Measurements from ENCODE around the gene TPRKB. TPM values are rescaled to one million over a fixed set of nuclear protein-coding genes. Genes with fewer than 3 reads are reported as not detected.
A peak's percentile ranks its signal among the peaks of the same experiment; 100 is the strongest.
"Not testable (repeated sequence)": the region's sequence is repeated elsewhere in the genome, so short reads cannot be mapped to it uniquely, and the experiment has no call there.

The TPRKB gene
- total RNA-seq (2014; rRNA removed; shearing (Covaris generic)), result 94.5 and 97.8 TPM in 2 replicates
- 116 and 132 TPM in 2 replicates for polyA plus RNA-seq (2015; cell fraction: cytosol; rRNA removed)
- 52.3 and 59.8 TPM in 2 replicates for polyA plus RNA-seq (2015; cell fraction: nucleus; rRNA removed)

DNA sequence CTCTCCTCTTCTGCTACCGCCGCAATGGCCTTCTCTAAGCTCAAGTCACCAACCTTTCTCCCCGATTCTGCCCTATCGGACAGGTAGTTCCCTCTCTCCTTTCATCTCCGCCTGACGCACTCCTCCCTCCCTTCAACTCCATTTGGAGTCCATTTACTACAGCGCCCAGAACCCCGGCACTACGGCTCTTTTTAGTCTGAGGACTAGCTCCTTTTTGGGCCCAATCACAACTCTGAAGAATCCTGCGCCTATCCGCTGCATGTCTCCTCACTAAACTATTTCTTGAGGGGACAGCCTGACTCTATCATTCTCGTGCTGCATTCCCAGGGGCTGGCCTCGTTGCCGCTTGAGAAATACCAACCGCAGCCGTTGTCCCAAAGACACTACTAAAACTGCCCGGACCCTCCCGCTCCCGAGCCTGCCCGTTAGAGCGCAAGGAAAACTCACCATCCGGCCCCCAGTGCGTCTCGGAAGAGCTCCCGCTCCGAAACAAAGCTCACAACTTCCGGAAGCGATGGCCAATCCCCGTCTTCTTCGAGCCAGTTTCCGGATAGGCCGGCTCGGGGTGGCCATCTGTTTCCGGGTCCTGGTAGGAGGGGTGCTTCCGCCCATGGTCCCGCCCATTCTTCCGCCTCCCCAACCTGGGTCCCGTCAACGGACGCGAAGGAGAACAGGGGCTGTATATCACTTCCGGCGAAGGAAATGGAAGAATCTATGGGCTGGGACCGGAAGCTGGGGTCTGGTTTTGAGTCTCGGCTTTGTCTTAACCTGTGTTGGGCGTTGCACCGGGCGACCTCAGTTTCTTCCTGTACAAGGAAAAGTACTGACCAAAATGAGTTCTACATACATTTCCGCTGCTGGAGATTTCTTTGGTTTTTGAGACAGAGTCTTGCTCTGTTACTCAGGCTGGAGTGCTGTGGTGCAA lies at the start of gene TPRKB:
TSS of gene TPRKB (minus strand) at position 491 of the 925 bp plus-strand sequence. CDS start 2,776 bp downstream, outside the sequence.
- peak; percentile 98 for DNase-seq (ENCODE audit: low read depth)

DNA sequence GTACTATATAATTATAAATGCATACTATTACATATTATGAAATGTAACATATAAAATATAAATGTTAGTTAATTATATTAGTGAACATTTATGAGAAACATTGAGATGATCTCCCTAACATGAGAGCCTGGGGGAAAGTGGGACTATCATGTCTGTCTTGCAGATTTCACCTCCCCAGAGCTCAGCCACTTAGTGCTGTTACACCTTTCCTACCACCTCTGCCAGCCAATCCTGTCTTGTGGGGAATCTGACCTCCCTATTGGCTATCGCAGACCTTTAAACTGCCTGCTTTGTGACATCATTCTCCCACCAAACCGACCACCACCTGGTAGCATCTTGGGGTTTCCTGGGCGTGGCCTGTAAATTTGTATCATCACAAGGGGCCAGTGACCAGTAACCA lies 46.7 kb upstream of the TPRKB start, which contains the start of gene C2orf78:
TSS of gene C2orf78 (plus strand) at position 301 of the 400 bp plus-strand sequence. CDS start 127 bp downstream, outside the sequence.
- not testable (repeated sequence) for DNase-seq (ENCODE audit: low read depth)

DNA sequence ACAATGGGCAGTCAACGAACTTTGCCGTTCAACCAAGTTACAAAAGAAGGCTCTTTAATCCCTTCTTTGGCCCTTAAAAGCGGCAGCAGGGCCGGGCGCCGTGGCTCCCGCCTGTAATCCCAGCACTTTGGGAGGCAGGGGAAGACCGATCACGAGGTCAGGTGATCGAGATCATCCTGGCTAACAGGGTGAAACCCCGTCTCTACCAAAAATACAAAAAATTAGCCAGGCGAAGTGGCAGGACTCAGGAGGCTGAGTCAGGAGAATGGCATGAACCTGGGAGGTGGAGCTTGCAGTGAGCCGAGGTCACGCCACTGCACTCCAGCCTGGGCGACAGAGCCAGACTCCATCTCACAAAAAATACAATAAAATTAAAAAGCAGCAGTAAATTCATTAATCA lies 46.3 kb upstream of the TPRKB start:
- DNase-seq (ENCODE audit: low read depth), result peak; percentile 75

DNA sequence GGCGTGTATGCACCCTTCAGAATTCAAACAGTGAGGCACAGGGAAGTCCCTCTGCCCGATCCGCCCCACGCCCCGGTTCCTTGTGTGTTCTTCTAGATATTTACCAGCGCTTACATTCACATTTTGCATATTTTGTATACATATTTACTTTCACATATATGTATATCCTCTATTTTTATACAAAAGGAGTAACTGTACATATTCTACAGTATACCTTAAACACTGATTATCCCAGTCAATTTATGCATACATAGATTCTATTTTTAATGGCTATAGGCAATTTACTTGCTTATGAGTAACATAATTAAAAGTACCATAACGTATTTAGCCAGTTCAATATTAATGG lies 43.1 kb upstream of the TPRKB start:
- DNase-seq (ENCODE audit: low read depth), result no peak

DNA sequence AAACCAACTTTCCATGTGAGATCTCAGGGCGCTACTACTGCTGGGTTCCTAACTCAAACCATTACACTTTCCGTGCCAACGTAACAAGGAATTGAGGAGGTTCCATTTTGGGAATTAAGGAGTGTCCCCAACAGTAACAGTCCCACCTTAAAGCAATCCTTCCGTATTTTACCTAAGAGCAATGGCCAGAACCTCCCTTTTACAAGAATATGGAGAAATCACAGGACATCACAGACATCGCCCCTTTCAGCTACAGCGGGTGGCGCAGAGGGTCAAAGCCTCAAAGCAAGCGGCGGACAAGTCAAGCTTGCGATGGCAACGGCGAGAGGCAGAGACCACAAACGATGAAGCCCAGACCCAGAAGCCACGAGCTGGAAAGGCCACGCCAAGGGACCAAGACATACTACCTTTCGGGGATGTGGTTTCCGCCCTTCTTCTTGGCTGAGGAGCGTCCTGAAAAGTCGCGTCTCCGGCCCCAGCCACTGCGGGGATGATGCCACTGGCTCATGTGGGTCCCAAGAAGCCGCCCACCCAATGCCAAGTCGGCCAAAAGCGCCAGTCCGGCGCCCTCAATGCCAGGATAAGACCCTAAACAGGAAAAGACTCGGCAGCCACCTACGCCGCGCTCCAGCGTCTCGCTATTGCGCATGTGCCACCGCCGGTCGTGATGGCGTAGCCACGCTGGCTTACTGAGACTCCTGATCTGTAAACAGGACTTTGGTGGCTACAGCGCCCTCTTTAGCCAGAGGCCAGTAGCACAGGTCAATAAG lies 42.5 kb upstream of the TPRKB start, which contains the start of gene DUSP11:
TSS of gene DUSP11 (minus strand) at position 637 of the 770 bp plus-strand sequence. CDS start at position 508, 129 bp downstream.
- DNase-seq (ENCODE audit: low read depth), result peak; percentile 92

DNA sequence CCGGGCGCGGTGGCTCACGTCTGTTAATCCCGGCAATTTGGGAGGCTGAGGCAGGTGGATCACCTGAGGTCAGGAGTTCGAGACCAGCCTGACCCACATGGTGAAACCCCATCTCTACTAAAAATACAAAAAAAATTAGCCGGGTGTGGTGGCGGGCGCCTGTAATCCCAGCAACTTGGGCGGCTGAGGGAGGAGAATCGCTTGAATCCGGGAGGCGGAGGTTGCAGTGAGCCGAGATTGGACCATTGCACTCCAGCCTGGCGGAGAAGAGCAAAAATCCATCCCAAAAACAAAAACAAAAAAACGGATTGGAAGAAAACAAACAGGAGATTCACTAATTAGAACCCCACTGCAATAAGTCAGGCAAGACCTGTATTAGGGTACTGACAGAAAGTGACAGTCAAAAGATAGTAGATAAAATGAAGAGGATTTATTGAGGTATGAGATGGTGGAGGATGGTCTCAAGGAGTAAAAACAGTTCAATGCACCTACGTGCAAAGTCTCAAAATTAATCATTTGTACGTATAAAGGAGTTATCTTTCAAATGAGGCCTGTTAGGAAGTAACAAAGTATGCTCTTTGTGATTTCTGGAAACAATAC lies 41.8 kb upstream of the TPRKB start:
- DNase-seq (ENCODE audit: low read depth), result not testable (repeated sequence)

DNA sequence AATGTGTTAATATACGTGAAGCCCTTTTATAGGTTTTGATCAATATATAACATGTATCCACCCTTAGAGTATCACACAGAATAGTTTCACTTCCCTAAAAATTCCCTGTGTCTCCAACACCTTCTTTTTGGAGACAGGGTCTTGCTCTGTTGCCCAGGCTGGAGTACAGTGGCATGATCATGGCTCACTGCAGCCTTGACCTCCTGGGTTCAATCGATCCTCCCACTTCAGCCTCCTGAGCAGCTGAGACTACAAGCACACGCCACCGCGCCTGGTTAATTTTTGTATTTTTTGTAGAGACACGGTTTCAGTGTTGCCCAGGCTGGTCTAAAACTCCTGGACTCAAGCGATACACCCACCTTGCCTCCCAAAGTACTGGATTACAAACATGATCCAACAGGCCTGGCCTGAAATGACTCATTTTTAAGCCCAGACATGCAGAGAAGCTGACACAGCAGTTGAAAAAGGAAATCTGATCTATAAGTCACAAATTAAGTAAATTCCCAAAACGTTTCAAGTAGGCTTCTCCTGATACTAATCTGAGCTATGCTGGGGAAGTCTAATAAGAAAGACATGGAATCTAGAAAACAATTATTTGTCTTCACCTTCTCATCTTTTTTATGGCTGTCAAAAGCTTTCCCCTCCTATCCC lies 39.8 kb upstream of the TPRKB start:
- DNase-seq (ENCODE audit: low read depth), result peak; percentile 40

DNA sequence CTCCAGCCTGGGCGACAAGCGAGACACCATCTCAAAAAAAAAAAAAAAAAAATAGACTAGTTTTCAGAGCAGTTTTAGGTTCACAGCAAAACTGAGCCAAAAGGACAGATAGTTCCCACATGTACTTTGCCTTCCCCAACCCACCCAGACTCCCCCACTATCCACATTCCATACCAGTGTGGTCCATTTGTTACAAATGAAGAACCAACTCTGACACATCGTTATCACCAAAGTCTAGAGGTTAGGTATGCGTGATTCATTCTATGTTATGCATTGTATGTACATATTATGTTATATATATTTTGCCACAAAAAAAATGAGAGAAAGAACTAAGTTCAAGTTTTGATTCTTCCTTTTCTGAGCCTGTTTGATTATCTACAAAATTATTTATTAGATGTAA lies 39.2 kb upstream of the TPRKB start:
- DNase-seq (ENCODE audit: low read depth), result no peak

DNA sequence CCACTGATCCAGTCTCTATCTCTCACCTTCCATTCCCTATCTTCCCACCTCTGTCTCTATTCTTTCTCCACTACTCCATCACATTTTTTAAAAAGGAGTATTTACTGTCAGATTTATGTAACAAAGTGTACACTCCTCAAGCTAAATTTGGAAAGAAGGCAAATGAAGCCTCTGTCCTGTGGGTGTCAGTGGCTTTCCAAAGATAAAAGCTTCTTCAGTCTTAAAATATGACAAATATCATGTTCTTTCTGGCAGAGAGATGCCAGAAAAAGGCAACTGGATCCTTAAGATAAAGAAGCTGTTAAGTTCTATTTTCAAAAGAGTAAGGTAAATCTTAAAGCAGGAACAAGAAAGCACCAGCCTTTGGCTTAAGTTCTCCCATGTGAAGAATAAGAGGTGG lies 35.7 kb upstream of the TPRKB start:
- DNase-seq (ENCODE audit: low read depth), result no peak

DNA sequence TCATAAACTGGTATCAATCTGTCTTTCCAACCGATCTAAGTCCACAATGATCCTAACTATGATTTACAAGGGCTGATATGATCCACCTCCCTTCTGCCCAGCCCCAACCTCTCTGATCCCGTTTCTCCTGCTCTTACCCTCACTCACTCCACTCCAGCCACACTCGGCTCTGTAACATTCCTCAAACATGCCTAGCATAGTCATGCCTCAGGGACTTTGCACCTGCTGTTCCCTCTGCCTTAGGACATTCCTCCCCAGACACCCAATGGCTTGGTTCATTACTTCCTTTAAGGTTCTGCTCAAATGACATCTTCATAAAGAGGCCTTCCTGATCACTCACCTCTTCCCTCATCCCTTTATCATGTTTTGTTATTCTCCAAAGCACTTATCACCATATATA lies 33.6 kb upstream of the TPRKB start:
- DNase-seq (ENCODE audit: low read depth), result no peak

DNA sequence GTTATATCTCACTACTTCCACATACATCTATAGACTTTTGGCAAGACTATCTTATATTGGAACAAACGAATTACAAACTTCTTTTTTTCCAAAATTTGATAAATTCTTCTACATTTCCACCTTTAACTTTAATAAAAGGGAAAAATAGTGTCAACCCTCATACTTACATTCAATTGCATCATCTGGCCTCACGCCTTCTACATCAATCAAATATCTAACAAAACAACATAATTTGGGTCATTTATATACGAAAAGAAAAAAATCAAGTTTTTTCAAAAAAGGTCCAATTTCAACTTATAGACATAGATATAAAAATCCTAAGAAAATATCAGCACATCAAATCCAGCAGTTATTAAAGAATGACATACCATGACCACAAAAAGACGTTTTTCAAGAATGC lies 29.8 kb upstream of the TPRKB start:
- no peak for DNase-seq (ENCODE audit: low read depth)

DNA sequence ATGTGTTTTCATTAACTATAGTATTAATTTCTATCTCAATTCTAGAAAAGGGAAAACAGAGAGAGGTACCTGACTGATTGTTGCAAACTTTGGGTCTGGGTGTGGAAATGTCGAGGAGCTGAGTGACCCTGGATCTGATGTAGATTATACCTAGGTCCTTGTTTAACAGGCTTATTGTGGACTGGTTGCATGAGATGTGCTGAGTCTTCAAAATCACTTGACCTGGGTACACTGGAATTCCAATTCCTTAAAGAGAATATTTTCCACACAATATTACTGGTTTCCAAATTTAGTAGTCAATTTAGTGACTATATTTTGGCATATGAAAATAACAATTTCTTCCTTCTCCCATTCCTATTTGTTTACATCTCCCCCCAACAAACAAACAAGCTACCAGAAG lies 29.2 kb upstream of the TPRKB start:
- DNase-seq (ENCODE audit: low read depth), result no peak

DNA sequence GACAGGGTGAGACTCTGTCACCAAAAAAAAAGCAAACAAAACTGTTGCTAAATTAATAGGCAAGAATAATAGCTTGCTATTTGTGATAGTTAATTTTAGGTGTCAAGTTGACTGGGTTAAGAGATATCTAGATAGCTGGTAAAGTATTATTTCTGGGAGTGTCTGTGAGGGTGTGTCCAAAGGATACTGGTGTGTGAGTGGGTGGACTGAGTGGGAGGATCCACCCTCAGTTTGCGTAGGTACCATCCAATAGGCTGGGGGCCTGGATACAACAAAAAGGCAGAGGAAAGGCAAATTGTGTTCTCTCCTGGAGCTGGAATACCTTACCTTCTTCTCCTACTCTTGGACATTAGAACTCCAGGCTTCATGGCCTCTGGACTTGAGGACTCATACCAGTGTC lies 27.8 kb upstream of the TPRKB start:
- DNase-seq (ENCODE audit: low read depth), result no peak

DNA sequence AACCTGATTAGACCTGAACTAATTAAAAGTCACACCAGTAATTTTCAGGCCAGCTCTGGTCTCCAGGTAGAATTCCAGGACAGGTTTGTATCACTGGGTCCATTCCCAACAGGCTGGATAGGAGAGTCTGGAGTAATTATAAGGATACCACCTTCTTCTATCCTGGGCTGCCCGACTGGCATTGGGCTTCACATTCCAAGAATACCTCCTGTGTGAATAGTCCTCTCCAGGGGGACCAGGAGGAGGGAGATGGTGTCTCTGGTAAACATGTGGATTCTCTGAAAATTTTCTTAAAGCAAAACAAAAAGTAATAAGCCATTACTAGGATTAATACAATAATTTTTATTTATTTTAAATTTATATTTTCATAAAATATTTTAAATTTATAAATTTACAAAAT lies 25.4 kb upstream of the TPRKB start:
- no peak for DNase-seq (ENCODE audit: low read depth)

DNA sequence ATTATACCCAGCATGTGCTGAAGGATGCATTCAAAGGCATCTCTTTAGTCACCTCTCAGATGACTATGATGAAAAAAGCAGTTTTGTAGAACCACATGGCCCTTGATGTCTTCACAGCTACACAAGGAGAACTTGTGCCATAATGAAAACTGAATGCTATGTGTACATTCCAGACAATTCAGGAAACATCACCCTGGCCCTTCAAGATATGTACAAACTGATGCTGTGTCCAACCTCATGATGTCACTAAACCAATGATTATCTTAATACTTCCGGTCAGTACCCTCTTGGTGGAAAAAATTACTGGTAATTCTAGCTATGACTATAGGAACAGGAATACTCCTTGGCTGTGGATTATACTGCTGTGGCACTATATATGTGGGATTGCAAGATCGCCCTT lies 22.8 kb upstream of the TPRKB start:
- no peak for DNase-seq (ENCODE audit: low read depth)

DNA sequence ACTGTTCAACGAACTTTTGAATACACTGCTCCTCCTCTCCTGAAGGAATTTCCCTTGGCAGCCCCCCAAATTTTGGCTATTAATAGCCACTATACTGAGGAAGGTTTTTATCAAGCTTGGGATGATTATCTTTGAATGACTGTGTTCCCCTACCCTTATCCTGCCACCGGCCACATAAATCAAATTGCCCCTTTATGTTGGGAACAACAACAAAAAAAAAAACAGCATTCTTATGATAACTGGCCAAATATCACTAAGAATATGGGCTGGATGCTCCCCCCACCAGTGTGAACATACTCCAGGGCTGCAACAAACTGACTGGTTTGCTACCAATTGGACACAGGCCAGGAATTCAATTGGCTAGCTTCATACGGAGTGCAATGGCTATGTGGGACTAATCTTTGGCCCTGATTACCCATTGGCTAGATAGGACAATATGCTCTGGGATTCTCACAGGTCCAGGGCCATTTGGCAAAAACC lies 22.2 kb upstream of the TPRKB start:
- no peak for DNase-seq (ENCODE audit: low read depth)

DNA sequence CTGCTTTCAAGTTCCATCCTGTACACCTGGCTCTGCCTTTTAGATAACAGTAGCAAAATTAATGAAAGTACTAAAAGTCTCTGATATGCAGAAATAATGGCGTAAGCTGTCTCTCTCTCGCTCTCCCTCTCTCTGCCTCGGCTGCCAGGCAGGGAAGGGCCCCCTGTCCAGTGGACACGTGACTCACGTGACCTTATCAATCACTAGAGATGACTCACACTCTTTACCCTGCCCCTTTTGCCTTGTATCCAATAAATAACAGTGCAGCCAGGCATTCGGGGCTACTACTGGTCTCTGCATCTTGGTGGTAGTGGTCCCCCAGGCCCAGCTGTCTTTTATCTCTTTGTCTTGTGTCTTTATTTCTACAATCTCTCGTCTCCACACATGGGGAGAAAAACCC lies 17.2 kb upstream of the TPRKB start:
- not testable (repeated sequence) for DNase-seq (ENCODE audit: low read depth)

DNA sequence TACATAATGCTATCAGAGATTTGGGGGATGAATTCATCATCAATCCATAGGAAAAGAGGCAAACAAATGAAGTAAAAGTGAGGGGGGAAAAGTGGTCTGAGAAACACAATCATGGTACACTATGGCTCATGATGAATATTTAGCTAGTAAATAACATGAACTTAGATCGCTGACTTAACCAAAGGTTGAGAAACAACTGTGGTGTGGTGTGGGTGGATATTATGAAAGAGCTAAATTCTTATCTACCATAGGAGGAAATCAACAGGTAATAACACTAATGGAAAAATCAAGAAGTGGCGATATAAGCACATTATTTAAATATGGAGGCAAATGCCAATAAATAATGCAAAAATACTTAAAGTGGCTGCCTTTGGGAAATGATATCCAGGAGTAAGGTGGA lies 12.2 kb upstream of the TPRKB start:
- no peak for DNase-seq (ENCODE audit: low read depth)

DNA sequence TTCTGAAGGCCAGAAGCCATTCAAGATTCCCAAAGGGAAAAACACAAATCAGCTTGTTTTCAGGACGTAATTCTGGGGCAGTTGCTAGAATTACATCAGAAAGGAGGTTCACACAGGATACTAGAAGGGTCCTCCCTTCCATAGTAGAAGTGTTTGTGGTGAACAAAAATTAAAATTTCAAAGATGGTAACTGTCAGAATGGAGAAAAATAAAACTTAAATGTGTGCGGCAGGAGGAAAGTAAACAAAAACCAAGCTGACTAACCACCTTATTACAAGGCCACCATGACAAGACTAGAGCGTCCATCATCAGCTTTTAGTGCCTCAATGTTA lies 9.7 kb upstream of the TPRKB start:
- no peak for DNase-seq (ENCODE audit: low read depth)

DNA sequence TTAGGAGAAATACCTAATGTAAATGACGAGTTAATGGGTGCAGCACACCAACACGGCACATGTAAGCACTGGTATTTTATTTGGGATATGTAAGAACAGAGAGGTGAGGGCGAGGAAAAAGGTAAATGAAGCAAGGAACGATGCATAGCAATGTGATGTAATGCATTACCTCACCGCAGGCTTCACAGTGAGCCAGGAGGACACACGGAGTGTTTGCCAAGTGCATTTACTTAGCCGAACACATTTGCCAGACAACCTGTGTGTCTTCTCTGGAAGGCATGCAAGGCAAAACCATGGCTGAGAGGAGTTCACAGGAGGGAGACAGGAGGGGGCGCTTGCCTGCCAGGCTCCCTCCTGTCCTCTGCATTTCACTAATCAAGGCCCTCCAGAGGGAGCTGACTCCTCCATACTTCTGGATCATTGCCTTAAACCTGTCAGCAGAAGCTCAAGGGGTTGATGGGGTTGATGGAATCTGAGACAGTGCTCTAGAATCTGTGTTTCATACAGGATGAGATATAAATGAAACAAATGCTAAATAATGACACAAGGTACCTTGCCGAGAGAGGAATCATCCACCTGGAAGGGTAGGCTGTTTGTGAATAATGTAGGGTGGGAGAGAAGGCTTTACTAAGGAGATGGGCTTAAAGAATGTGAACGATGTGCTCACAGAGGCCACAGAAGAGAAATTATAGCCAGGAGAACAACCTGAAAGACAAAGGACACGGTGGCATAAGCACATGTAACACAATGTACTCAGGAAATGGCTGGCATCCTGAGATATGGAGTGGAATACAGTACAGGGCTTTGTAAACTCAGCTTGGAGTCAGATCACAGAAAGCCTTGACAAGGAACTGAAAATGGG lies 9.1 kb upstream of the TPRKB start:
- DNase-seq (ENCODE audit: low read depth), result no peak
